Suppressor macrophage treated with lipopolysaccharide for 1 hour (primary cell): ENCODE measurements around the gene PCIF1.
"Not testable (repeated sequence)": the region's sequence is repeated elsewhere in the genome, so short reads cannot be mapped to it uniquely, and the experiment has no call there.

Source experiments
- DNase-seq, 3 donors: peaks; one replicate each; pipeline ENCODE4 v3.0.0-alpha.2; 2020 to 2022

PCIF1 gene

GRCh38 chr20:45968801-45969711 is 34.6 kb downstream of the PCIF1 start:
- DNase-seq = peak; percentile 38 to 45 (median 42)

GRCh38 chr20:45969712-45970634 is 35.5 kb downstream of the PCIF1 start:
- DNase-seq = peak; percentile 69 to 83 (median 73)

- DNase-seq = peak in 2 of 3 donors; percentile 25 to 29
These were observed 36.4 kb downstream of the PCIF1 start for GRCh38 chr20:45970646-45971424.

GRCh38 chr20:45971425-45971674 is 36.9 kb downstream of the PCIF1 start:
- no peak for DNase-seq

GRCh38 chr20:45971675-45972499 is 37.4 kb downstream of the PCIF1 start, which contains the start of gene ZNF335:
TSS of gene ZNF335 (minus strand) at chr20:45972203. CDS start at chr20:45971410, 793 bp downstream.
- peak; percentile 97 to 98 (median 98) for DNase-seq

- peak; percentile 99 for DNase-seq
These were observed 38.2 kb downstream of the PCIF1 start for GRCh38 chr20:45972500-45973183.

GRCh38 chr20:45974896-45975565 is 40.5 kb downstream of the PCIF1 start:
- peak in 1 of 3 donors; percentile 34 for DNase-seq

- DNase-seq = no peak
These were observed 41.2 kb downstream of the PCIF1 start for GRCh38 chr20:45975686-45976085.

- DNase-seq = peak; percentile 35 to 73 (median 44)
These were observed 41.6 kb downstream of the PCIF1 start for GRCh38 chr20:45976086-45976485.

- DNase-seq = no peak
These were observed 46.8 kb downstream of the PCIF1 start for GRCh38 chr20:45981261-45981660.

GRCh38 chr20:45983279-45983743 is 48.8 kb downstream of the PCIF1 start:
- no peak for DNase-seq

- peak in 1 of 3 donors; percentile 36 for DNase-seq
These were observed 51.1 kb downstream of the PCIF1 start for GRCh38 chr20:45985573-45985972.

GRCh38 chr20:45987108-45987780 is 52.8 kb downstream of the PCIF1 start:
- DNase-seq = peak; percentile 87 to 94 (median 88)

- DNase-seq = not testable (repeated sequence)
These were observed 54.3 kb downstream of the PCIF1 start for GRCh38 chr20:45988830-45989229.

- DNase-seq = no peak
These were observed 57.1 kb downstream of the PCIF1 start for GRCh38 chr20:45991616-45992015.

- peak in 2 of 3 donors; percentile 60 to 64 for DNase-seq
These were observed 58.9 kb downstream of the PCIF1 start for GRCh38 chr20:45993197-45993951.

GRCh38 chr20:45994761-45995493 is 60.4 kb downstream of the PCIF1 start:
- peak; percentile 56 to 74 (median 57) for DNase-seq

GRCh38 chr20:45995495-45996097 is 61.1 kb downstream of the PCIF1 start:
- DNase-seq = not testable (repeated sequence)
